Measurements from ENCODE around the gene MAP2K5.

DNA sequence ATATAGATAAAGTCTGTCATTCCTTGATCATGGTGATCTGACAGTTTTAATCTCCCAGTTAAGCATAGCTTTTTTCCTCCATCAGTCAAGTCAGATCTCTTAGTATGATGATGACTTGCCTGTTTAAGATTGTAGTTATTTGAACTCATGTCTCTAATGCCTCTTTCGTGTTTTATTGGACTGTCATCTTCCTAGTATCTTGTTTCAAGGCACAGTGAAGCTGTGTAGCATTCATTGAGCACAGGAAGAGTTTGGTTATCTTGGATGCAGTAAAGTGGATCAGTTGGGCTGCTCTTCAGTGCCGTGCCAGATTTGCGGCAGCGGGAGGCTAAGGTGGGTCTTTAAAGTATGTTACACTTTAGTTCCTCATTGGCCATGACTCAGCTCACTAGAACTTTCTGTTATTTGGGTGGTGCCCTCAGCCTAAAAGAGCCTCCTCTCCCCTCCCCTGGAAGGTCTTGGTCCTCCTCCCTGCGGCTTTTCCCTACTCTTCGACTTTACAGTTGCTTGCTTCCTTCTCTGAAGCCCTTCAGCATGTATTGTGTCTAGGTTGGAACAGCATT lies 237.1 kb downstream of the MAP2K5 start:
- TF ChIP-seq EZH2 (IDR thresholded peaks at IDR 0.05) (no peak), POLR2AphosphoS5 (IDR thresholded peaks at IDR 0.05; ENCODE audit: borderline replicate concordance, low read depth, low read length) (no peak)

Measured in SK-N-MC (cell line).